GM19324 (cell line): ENCODE data around the gene MAGEA12.
"Not testable (repeated sequence)": the region's sequence is repeated elsewhere in the genome, so short reads cannot be mapped to it uniquely, and the experiment has no call there.

Source experiments
- ATAC-seq: cut with Tn5 transposase; IDR thresholded peaks from one replicate; pipeline ENCODE4 v1.9.1; 2021; ENCODE audit warnings: mild to moderate bottlenecking, moderate library complexity; ENCODE audit not compliant: unreplicated experiment, low FRiP score

The MAGEA12 gene, protein sequence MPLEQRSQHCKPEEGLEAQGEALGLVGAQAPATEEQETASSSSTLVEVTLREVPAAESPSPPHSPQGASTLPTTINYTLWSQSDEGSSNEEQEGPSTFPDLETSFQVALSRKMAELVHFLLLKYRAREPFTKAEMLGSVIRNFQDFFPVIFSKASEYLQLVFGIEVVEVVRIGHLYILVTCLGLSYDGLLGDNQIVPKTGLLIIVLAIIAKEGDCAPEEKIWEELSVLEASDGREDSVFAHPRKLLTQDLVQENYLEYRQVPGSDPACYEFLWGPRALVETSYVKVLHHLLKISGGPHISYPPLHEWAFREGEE

GRCh38 chrX:152733261-152733975 is at the start of gene MAGEA12, which contains the start of gene CSAG1:
TSS of gene MAGEA12 (plus strand) at chrX:152733757. CDS start at chrX:152736162, 2,405 bp downstream.
TSS of gene CSAG1 (minus strand) at chrX:152733721. CDS start at chrX:152732460, 1,261 bp downstream.
- ATAC-seq, result no peak

- not testable (repeated sequence) for ATAC-seq
These were observed 35.3 kb upstream of the MAGEA12 start, which contains the start of gene MAGEA3 for GRCh38 chrX:152697952-152698931. TSS of gene MAGEA3 (plus strand) at chrX:152698794. CDS start at chrX:152700833, 2,039 bp downstream.

GRCh38 chrX:152700390-152700789 is 33.2 kb upstream of the MAGEA12 start:
- ATAC-seq, result not testable (repeated sequence)

- ATAC-seq, result not testable (repeated sequence)
These were observed 27.1 kb upstream of the MAGEA12 start for GRCh38 chrX:152706500-152706899.

- ATAC-seq, result not testable (repeated sequence)
These were observed 24.4 kb upstream of the MAGEA12 start, which contains the start of gene CSAG2 for GRCh38 chrX:152709173-152709572. TSS of gene CSAG2 (minus strand) at chrX:152709273. CDS start at chrX:152709112, 161 bp downstream.

DNA sequence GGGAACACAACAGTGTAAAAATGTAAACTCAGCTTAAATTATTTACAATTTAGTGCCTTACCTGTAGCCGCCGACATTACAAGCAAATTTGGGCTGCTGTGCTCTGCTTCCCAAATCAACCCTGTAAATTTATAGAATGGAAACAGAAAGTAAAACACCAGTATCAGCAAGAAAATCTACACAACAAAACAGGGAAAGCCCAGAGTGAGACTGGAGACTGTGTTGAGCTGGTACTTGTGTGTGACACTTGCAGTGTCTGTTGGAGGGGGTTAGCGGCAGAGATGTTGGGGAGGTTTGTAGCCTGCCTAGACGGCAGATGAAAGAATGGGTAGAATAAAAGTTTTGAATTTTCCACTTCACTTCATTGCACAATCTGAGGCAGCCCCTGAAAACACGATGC is 20.4 kb upstream of the MAGEA12 start:
- ATAC-seq, result not testable (repeated sequence)

GRCh38 chrX:152713815-152714787 is 19.5 kb upstream of the MAGEA12 start, which contains the start of gene MAGEA2B:
TSS of gene MAGEA2B (plus strand) at chrX:152714628. CDS start at chrX:152717107, 2,479 bp downstream.
- ATAC-seq, result not testable (repeated sequence)

DNA sequence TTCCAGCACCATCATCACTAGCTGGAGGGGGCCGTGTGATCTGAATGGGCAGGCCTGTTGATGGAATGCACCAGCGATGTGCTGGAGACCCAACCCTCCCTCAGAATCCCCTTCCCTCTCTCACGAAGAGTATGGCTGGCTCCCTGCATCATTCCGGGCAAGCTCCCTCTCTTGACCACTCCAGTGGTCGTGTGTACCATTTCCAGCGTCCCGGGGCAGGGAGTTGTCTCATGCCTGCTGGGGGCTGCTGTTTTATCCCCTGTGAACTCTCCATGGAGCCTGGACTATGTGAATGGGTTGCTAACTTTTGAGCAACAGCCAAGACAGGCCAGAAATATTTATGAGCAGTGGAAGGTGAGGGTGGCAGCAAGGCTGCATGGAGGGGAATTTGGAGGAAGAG is 8.1 kb upstream of the MAGEA12 start:
- ATAC-seq, result no peak

DNA sequence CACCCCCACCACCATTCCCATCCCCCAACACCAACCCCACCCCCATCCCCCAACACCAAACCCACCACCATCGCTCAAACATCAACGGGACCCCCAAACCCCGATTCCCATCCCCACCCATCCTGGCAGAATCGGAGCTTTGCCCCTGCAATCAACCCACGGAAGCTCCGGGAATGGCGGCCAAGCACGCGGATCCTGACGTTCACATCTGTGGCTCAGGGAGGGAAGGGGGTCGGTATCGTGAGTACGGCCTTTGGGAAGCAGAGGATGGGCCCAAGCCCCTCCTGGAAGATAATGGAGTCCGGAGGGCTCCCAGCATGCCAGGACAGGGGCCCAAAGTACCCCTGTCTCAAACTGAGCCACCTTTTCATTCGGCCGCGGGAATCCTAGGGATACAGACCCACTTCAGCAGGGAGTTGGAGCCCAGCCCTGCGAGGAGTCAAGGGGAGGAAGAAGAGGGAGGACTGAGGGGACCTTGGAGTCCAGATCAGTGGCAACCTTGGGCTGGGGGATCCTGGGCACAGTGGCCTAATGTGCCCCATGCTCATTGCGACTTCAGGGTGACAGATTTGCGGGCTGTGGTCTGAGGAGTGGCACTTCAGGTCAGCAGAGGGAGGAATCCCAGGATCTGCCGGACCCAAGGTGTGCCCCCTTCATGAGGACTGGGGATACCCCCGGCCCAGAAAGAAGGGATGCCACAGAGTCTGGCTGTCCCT is 744 bp downstream of the MAGEA12 start:
- ATAC-seq, result not testable (repeated sequence)

GRCh38 chrX:152735101-152735500 is 1.5 kb downstream of the MAGEA12 start:
- no peak for ATAC-seq

DNA sequence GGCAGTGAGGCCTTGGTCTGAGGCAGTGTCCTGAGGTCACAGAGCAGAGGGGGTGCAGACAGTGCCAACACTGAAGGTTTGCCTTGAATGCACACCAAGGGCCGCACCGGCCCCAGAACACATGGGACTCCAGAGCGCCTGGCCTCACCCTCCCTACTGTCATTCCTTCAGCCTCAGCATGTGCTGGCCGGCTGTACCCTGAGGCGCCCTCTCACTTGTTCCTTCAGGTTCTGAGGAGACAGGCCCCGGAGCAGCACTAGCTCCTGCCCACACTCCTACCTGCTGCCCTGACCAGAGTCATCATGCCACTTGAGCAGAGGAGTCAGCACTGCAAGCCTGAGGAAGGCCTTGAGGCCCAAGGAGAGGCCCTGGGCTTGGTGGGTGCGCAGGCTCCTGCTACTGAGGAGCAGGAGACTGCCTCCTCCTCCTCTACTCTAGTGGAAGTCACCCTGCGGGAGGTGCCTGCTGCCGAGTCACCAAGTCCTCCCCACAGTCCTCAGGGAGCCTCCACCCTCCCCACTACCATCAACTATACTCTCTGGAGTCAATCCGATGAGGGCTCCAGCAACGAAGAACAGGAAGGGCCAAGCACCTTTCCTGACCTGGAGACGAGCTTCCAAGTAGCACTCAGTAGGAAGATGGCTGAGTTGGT is 2.4 kb downstream of the MAGEA12 start:
- no peak for ATAC-seq

- not testable (repeated sequence) for ATAC-seq
These were observed 3.0 kb downstream of the MAGEA12 start for GRCh38 chrX:152736528-152736927.

DNA sequence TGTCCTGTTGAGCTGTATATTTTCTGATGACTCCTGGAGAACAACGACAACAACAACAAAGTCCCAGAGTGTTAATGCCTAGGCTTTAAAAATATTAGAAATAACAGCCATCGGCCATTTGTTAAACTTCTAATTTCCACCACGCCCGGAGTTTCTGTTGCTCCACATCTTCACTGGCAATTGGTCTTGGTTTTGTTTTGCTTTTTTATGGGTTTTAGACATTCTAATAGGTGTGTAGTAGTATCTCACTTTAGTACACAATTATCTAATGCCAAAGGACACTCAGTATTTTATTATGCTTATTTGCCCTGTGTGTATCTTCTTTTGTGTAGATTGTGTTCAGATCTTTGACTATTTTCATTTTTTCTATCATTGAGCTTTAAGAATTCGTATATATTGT is 5.0 kb downstream of the MAGEA12 start:
- ATAC-seq, result no peak

GRCh38 chrX:152753686-152754650 is 20.4 kb downstream of the MAGEA12 start, which contains the start of gene MAGEA2:
TSS of gene MAGEA2 (minus strand) at chrX:152753842. CDS start at chrX:152751363, 2,479 bp downstream.
- not testable (repeated sequence) for ATAC-seq

DNA sequence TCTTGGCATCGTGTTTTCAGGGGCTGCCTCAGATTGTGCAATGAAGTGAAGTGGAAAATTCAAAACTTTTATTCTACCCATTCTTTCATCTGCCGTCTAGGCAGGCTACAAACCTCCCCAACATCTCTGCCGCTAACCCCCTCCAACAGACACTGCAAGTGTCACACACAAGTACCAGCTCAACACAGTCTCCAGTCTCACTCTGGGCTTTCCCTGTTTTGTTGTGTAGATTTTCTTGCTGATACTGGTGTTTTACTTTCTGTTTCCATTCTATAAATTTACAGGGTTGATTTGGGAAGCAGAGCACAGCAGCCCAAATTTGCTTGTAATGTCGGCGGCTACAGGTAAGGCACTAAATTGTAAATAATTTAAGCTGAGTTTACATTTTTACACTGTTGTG is 21.3 kb downstream of the MAGEA12 start:
- ATAC-seq, result not testable (repeated sequence)

DNA sequence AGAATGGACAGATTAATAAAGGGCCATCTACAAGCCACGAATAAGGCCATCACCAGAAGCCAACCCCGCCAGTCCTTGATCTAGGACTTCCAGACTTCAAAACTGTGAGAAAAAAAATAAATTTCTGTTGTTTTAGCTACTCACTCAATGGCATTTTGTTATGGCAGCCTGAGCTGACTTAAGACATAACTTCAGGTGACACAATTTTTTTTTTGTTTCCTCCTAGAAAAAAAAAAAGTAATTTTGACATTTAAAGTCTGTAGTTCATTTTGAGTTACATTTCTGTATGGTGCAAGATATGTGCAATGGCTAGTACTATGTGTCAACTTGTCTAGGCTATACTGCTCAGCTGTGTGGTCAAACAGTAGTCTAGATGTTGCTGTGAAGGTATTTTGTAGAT is 25.4 kb downstream of the MAGEA12 start, which contains the start of gene CSAG3:
Gene CSAG3, plus strand, starts transcription at position 301 of the 400 bp plus-strand sequence.
- not testable (repeated sequence) for ATAC-seq
